Neural cell (in vitro differentiated cells): ENCODE results near the gene TIMM44.

ENCODE experiments used
- RAD21 ChIP-seq: fragments of 450-650 bp; conservative IDR thresholded peaks from 2 replicates; pipeline ENCODE4 v1.6.1; 2014; ENCODE audit warnings: antibody characterized with exemption, mild to moderate bottlenecking, moderate library complexity
- TAF1 ChIP-seq: IDR thresholded peaks from 2 replicates; pipeline ENCODE4 v1.6.1; 2012; ENCODE audit warnings: low read depth

DNA sequence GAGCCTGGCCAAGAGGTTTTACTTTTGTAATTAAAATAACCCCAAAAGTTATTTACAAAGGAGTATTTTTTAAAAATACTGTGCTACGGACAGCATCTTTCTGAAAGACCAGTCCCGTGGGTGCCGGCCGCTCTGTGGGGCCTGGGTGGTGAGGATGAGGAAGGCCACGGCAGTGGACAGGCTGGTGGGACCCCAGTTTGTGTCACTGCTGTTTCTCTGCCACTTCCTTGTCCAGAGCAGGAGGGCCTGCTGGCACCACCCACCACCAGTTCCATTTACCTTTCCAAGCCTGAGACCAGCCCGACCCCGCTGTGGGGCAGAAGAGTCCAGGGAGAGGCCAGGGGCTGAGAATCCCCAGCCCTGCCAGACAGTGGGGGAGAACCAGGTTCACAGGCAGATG is 38.2 kb upstream of the TIMM44 start:
- TF ChIP-seq RAD21: no peak
- TF ChIP-seq TAF1: no peak
